Measurements from ENCODE around the gene AUTS2.
A peak's percentile ranks its signal among the peaks of the same experiment; 100 is the strongest.

The AUTS2 gene

DNA sequence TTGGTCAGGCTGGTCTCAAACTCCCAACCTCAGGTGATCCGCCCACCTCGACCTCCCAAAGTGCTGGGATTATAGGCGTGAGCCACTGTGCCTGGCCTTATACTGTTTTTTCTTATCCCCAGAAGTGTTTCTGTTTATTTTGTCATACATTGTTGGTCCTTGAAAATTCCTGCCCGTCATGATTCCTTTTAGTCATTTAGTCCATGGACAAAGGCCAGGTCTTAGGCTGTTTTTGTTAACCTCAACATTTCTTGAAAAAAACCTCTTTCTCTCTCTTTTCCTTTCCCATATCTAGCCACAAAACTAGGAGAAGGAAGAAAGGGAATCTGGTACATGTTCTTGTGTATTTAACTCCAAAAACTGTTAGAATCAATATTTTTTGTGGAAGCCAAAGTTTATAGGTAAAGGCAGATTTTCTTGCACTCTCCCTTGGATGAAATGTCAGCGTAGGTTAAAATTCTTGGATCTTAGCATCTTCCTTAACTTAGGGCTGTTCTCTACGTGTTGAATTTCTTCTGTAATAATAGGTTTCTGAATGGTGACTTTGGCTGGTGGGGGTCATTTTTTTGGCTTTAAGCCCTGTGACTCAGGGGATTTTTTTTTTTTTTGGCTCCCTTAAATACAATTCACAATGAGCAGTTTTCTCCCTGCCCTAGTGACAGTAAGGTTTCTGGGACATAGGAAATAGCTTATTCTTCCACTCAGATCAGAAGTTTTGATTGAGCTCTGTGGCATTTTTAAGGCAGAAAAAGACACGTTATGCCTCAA lies 500.8 kb downstream of the AUTS2 start:
- DNase-seq: no peak

DNA sequence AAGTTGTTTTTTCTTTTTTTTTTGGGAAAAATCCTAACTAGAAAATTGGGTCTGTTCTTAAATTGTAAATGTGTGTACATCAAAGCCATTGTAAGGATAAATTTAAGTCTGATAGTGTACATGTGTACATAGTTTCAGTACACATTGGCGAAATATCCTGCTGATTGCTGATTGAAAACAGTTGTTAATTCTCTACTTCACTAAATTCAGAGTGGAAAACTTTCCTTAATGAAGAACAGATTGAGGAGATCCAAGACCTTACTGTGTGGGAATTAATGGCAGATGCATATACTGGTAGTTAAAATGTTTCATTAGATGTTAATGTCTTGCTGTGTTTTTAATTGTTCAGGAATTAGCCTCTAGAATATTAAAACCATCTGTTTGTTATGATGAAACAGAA lies 506.0 kb downstream of the AUTS2 start:
- no peak for DNase-seq

DNA sequence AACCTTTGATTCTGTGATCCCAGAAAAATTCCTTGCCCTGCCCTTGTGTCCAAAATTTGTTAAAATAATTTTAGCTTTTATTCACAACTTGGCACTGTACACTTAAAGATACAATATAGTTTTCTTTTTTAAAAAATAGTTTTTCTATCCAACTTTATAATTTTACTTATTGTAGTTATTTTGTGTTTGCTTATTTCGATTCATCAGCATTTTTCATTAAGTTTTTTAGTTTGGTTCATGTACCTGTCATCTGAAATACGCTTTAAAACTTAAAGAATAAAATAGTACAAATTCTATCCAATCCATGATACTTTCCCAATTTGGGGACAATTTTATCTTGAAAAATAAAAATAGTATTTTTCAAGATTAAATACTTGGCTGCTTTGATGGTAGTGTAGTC lies 514.8 kb downstream of the AUTS2 start:
- no peak for DNase-seq

DNA sequence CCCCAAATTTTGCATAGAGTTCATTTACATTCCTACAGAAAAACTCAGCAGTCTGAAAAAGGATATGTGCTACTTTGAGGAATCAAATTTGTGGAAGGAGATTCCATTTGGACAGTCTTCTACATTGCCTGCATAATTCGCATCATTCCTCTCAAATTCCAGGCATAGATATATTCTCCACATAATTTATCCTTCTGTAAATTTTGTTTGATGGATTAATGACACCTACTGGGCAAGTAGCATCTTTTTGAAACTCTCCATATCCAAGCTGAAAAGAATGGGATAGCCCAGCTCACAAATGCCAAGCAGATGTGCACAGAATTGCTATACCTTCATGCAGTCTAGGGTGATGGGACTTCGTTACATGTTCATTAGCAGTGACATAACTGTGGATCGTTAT lies 515.3 kb downstream of the AUTS2 start:
- no peak for DNase-seq

DNA sequence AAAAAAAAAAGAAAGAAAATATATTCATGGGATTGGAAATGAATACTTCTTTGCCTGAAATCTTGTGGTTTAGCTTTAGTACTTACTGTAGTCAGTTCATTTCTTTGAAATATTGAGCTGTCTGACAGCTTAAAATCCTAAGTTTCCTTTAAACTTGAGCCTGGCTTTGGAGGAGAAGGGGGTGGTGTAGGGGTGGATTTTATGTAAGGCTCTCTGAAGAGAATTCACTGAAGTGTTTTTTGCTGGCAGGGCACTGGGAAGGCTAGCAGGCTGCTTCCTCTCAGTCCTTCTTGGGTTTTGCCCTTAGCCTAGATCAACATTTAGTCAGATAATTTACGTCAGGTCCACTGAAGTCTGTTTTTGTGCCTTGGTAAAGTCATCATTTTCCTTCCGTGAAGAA lies 516.5 kb downstream of the AUTS2 start:
- DNase-seq: no peak

DNA sequence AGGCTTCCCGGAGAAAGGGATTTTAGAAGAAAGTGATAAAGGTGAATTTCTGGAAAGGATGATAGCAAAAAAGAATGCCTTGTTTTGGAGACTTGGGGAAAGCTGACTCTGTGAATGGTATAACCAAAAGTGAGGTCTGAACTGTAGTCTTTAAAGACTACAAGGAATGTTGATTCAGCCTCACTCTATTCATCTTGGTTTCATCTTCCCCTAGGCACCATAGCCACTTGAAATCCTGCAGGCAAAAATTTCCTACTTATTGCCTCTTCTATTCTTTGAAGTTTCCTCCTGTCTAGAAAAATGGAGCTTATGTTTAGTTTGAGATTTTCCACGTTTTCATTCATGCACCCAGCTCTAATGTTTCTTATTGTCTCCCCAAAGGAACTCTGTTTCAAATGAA lies 518.0 kb downstream of the AUTS2 start:
- DNase-seq: no peak

DNA sequence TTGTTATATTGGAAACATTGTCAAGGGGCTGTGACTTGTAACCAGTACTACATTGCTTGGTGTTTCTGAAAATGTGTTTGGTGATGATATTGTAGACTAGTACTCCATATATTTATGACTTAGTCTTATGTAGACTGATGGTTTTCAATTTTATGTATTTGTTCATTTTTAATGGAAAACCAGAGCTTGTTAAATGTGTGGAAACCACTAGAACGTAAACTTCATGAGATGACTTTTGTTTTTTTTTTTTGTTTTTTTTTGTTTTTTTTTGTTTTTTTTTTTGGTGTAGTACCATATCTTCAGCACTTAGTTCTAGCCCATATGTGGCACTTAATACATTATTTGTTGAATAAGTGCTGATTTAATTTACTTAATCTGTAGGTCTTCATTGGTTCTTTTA lies 518.6 kb downstream of the AUTS2 start:
- no peak for DNase-seq

DNA sequence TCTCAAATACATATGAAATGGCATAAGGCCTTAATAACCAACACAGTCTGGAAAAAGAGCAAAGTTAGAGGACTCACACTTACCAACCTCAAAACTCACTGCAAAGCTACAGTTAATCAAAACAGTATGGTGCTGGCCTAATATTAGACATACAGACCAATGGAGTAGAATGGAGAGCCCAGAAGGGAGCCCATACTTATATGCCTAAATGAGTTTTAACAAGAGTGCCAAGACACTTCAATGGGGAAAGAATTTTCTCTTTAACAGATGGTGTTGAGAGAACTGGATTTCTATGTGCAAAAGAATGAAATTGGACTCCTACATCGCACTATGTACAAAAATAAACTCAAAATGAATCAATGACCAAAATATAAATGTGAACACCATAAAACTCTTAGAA lies 522.6 kb downstream of the AUTS2 start:
- no peak for DNase-seq

DNA sequence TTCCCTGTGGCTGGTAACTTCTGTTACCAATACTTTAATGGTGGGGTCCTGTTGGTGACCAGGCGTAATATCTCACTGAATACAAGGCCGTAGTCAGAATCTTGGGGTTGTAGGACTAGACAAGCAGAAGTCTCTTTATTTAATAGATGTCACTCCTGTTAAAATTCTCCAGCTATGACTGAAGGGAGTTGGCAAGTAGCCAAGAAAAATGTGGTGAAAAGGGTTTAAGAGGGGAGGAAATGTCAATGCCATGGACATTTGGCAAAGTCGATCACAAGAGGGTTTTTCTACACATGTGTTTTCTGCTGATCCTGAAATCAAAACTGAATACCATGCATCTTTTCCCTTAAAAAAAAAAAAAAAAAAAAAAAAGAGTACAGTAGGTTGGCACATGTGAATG lies 533.5 kb downstream of the AUTS2 start:
- no peak for DNase-seq

DNA sequence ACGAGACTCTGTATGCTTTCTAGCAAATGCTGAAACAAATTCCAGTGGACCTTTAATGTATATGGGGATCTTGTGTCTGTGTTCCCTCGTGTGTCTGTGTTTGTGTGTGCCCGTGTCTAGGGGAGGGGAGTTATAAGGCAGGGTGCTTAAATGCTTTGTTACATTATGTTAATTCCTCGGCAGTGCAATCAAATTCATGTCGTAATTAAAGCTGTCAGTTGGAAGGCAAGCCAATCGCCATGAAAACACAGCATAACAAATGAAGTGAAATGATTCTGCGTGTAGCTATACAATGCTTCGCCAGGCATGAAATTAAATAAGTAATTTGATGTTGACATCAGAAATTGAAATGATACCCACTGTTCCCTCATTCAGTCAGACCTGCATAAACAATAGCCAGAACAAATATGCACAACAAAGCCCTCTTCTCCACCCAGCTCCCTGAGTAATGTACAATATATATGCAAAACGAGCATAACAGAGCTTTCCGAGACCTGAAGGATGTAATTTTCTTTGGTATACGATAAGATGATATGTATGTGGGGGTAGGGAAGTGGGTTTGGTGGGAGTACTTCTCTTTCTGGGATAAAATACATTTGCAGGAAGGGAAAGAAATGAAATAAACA lies 534.1 kb downstream of the AUTS2 start:
- no peak for DNase-seq

DNA sequence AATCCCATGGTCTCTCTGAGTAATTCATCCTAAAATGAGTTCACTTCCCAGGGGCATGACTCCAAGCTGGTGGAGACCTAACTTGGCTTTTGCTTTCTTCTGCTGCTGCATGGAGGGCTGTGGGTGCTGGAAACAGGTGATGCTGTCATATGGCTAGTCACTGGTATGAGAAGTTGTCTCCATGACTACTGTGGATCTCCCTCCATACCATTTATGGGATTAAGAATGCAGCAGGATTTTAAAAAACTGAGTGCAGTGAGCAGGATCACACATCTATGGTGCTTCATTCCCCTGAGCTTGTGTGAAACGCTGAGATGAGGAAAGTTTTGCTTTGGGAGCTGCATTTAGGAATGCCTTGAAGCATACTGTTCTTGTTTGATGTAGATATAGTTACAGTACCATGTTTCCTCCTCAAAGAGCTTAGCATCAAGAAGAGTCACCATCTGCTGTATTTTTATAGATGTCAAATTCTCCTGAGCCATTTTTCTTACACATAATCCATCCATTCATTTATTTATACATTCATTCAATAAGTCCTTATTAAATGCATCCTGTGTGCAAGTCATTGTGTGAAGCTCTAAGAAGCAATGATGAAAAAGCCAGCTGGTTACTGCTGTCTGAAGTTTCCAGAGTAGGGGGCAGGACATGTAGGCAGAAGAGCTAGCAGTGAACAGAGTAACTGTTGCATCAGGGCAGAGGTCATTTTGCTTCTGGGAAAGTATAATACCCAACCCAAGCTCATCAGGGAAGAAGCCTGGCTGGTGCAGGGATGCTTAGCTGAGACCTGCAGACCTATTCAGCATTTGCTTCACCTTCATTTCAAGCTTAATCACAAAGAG lies 534.8 kb downstream of the AUTS2 start:
- peak in 9 of 58 donors; percentile 0 to 29 (median 3) for DNase-seq

DNA sequence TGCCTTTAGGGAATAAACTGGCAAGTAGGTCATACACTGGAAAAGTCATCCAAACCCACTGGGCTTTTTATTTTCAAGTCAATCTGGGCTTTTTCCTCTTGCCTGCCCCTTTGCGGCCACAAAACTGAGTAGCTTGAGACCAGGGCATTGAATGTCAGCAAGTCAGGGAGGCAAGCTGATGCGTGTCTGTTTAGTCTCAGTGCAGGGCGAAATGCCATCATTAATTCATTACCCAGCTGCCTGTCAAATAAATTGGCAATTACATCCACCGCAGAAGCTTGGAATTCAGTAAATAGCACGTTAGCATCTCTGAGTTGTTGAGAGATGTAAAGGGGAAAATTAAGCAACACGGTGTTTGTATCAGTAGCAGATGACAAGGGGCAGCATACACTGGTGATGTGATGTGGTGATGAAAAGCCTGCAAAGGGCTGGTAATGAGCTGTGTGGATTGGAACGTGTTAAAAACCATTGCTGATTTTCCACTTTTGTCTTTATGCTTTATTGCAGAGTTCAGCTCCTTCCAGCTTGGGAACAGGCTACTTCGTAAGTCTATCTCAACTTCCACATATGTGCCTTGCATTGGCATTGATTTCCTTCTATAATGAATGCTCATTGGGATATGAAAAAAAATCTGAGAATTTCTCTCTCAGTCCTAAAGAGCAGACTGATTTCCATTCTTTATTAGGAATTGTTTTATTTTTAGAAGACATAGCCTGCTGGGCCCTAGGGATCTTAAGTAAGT lies 535.9 kb downstream of the AUTS2 start:
- no peak for DNase-seq

DNA sequence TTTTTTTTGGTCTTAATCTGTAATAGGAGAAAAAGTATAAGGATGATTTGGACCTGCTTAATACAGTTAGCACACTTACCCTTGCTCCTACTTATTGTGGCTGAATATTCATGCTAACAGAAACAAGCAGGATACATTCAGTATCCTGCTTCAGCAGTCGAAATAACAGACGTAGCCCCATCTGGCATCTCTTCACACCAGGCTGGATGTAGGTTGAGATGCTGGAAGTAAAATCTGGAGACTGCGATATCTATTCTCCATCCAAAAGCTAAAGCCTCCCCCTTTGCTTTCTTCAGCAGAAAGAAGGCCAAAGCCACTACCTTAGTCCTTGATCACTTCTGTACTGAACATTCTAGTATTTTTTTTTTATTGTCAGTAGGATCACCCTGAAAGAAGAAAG lies 537.4 kb downstream of the AUTS2 start:
- DNase-seq: peak in 27 of 58 donors; percentile 0 to 61 (median 7)

DNA sequence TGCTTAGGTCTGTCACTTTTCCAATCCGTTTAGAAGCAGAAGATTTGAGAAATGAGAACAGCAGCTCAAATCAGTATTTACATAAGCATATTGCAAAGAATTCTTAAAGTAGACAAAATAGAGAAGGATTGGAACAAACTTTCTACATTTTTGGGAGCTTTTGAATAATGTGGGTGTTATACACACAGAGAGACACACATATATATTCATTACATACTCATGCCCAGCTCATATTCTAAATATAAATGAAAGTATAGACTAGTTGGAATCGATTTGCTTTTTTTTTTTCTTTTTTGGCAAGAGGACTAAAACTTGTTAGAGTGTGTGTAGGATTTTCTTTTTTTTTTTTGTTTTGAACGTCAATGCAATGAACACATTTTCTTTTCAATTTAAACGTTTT lies 538.9 kb downstream of the AUTS2 start:
- DNase-seq: no peak

DNA sequence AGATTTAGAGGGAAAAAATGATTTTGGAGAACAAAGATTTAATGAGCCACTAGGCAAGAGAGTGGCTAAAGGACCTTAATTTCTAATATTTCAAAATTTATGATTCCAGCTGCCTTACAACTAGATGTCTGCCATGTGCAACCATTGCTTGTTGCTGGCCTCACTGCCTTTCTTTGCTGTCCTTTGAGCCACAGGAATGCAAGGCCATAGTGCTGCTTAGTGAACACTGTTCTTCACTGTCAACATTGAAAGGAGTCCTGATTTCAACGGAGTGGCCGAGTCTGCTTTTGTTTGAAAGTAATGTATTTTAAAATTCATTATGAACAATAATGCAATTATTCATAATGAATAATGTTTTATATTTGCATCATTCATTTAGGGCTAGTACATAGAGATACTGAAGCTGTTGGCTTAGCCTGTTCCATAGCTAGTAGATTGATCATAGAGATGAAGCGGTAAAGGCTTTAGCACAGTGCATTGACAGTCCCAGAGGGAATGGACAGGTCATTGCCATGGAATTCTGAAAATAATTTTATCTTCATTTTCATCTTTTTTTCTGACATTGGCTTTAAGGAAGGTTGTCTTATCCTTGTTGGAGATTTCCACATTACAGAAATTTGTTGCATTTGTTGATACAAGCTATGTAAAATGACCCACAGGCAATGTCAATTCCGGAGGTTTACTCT lies 544.1 kb downstream of the AUTS2 start:
- no peak for DNase-seq

DNA sequence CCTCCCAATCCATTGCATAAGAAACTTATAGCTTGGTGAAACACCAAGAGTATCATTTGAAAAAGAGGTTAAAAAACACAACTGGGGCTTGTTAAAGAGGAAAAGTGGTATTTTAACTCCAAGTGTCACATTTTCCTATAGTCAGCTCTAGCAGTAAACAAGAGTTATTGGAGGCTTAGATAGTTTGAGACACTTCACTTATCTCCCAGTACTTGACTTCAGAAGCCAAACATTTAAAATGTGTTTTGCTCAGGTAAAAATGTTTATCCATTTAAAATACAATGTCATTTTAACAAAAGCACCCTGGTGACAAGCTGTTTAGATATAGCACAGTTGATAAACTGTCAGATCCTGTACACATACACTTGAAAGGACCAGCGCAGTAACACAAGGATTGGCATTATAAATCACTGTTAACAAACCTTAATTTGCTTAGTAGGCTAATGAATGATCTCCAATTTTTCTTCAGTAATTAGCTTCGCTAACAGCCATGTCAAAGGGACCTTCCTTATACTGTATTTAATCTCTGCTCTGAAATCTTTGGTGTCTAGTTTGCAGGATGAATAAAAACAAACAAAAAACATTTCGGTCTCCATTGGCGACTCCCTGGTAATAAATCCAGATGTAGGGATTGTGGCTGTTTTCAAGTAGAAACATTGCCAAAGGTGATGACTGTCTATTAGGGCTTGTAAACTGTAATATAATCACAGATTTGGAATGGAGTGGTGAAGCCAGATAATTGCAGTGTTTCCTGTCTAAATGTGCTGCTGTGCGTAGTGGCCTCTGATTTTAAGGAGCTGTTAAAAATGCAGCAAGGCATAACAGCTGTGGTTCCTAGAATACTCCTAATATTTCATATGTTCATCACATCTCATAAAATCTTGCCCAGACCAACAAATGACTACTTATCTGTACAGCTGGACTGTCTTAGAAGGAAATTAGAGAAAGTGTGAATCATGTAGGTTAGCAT lies 545.1 kb downstream of the AUTS2 start:
- no peak for DNase-seq

DNA sequence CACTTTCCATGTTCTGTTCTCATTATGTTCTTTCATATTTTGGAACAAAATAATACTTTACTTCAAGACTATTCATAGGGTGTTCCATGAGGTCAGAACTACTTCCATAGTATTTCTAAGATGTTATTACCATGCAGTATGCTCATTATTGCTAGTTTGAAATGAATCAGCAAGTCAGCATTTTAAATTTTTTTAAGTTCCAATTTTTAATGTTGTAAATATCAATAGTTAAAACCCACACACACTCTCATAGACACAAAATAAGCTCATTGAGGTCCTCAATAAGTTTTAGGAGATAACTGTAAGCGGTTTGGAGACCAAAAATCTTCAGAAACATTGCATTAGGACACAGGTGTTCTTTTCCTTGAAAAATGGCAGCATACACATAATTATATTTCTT lies 550.7 kb downstream of the AUTS2 start:
- DNase-seq: no peak

DNA sequence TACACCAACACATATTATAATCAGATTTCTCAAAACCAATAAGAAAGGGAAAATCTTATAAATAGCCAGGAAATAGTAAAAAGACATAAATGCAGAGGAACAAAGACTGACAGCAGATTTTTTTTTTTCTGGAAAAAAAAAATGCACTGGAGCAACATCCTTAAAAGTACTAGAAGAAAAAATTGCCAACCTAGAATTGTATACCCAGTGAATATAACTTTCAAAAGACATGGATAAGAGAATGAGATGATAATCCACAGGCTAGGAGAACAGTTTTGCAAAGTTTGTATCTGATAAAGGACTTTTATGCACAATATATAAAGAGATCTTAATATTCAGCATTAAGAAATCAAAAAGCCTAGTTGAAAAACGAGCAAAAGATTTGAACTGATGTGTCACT lies 554.0 kb downstream of the AUTS2 start:
- DNase-seq: no peak

DNA sequence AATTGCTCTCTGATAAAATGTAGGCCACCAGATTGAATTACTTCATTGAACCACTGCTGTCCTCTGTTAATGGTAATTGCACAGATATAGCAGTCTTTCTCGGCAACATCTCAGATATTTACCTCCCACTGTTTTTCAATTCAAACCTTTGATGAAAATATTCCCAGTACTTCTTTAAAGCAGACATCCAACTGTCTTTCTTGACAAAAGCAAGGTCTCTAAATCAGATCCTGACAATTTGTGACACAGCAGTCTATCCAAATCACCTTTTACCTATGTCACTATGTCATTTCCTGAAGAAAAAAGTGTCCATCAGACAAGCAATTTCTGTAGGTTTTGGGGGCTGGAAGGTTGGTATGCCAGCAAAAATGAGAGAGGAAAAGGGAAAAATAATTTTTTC lies 555.7 kb downstream of the AUTS2 start:
- DNase-seq: no peak

Measured in anterior cingulate cortex (tissue), 58 donors.